IPS-15b (cell line): Measurements from ENCODE around the gene DCN.

Experiments used
- H3K27me3 ChIP-seq: one replicate; pipeline ENCODE4 v1.6.1; 2013; ENCODE audit warnings: low read length; ENCODE audit not compliant: control insufficient read depth, insufficient read depth
- H3K36me3 ChIP-seq: one replicate; pipeline ENCODE4 v1.6.1; 2013; ENCODE audit warnings: low read length; ENCODE audit not compliant: control insufficient read depth, insufficient read depth
- H3K4me1 ChIP-seq: one replicate; pipeline ENCODE4 v1.6.1; 2013; ENCODE audit warnings: mild to moderate bottlenecking, low read length; ENCODE audit not compliant: control insufficient read depth, insufficient read depth
- H3K4me3 ChIP-seq: one replicate; pipeline ENCODE4 v1.5.1; 2013; ENCODE audit warnings: low read depth, low read length
- H3K9ac ChIP-seq: one replicate; pipeline ENCODE4 v1.6.1; 2013; ENCODE audit warnings: low read depth, mild to moderate bottlenecking, low read length
- H3K9me3 ChIP-seq: one replicate; pipeline ENCODE4 v1.6.1; 2013; ENCODE audit warnings: mild to moderate bottlenecking, low read length; ENCODE audit not compliant: control insufficient read depth, insufficient read depth

DCN gene

GRCh38 chr12:91185421-91185820 is 2.8 kb upstream of the DCN start:
- H3K9me3 ChIP-seq = no peaks in the 10 kb centered on the region
- H3K4me1 ChIP-seq = peaks cover 5% of the 10 kb centered on the region
- no peak overlapping the region for H3K4me3 ChIP-seq
- H3K9ac ChIP-seq = no peak overlapping the region
- no peaks in the 10 kb centered on the region for H3K36me3 ChIP-seq
- no peaks in the 10 kb centered on the region for H3K27me3 ChIP-seq

- no peak overlapping the region for H3K4me3 ChIP-seq
- H3K9ac ChIP-seq = no peak overlapping the region
- no peaks in the 10 kb centered on the region for H3K36me3 ChIP-seq
Observed at GRCh38 chr12:91183551-91183950, 934 bp upstream of the DCN start.

GRCh38 chr12:91180582-91181395 is 1.8 kb downstream of the DCN start:
- Histone ChIP-seq H3K36me3 (no peaks in the 10 kb centered on the region), H3K27me3 (no peaks in the 10 kb centered on the region), H3K4me1 (peaks cover 5% of the 10 kb centered on the region), H3K9ac (no peak overlapping the region), H3K9me3 (no peaks in the 10 kb centered on the region), H3K4me3 (no peak overlapping the region)

More at GRCh38 chr12:91183551-91183950, 934 bp upstream of the DCN start:
- peaks cover 5% of the 10 kb centered on the region for H3K4me1 ChIP-seq
- no peaks in the 10 kb centered on the region for H3K9me3 ChIP-seq
- no peaks in the 10 kb centered on the region for H3K27me3 ChIP-seq

- H3K27me3 ChIP-seq = no peaks in the 10 kb centered on the region
- H3K4me1 ChIP-seq = peaks cover 5% of the 10 kb centered on the region
- no peak overlapping the region for H3K4me3 ChIP-seq
- H3K9ac ChIP-seq = no peak overlapping the region
- no peaks in the 10 kb centered on the region for H3K36me3 ChIP-seq
- H3K9me3 ChIP-seq = no peaks in the 10 kb centered on the region
Observed at GRCh38 chr12:91179966-91180561, 2.6 kb downstream of the DCN start.

GRCh38 chr12:91179315-91179714 is 3.3 kb downstream of the DCN start:
- Histone ChIP-seq H3K27me3 (no peaks in the 10 kb centered on the region), H3K4me1 (peaks cover 5% of the 10 kb centered on the region), H3K4me3 (no peak overlapping the region), H3K36me3 (no peaks in the 10 kb centered on the region), H3K9ac (no peak overlapping the region), H3K9me3 (no peaks in the 10 kb centered on the region)

GRCh38 chr12:91178781-91179180 is 3.8 kb downstream of the DCN start:
- Histone ChIP-seq H3K4me1 (peaks cover 5% of the 10 kb centered on the region), H3K9me3 (no peaks in the 10 kb centered on the region), H3K36me3 (no peaks in the 10 kb centered on the region), H3K27me3 (no peaks in the 10 kb centered on the region), H3K9ac (no peak overlapping the region), H3K4me3 (no peak overlapping the region)

- no peak overlapping the region for H3K4me3 ChIP-seq
- no peak overlapping the region for H3K9ac ChIP-seq
Observed at GRCh38 chr12:91178139-91178561, 4.5 kb downstream of the DCN start.

GRCh38 chr12:91177381-91177780 is 5.2 kb downstream of the DCN start:
- no peaks in the 10 kb centered on the region for H3K36me3 ChIP-seq
- H3K9me3 ChIP-seq = no peaks in the 10 kb centered on the region
- H3K4me1 ChIP-seq = no peaks in the 10 kb centered on the region
- no peak overlapping the region for H3K4me3 ChIP-seq
- no peaks in the 10 kb centered on the region for H3K27me3 ChIP-seq
- H3K9ac ChIP-seq = no peak overlapping the region

More at GRCh38 chr12:91178139-91178561, 4.5 kb downstream of the DCN start:
- no peaks in the 10 kb centered on the region for H3K27me3 ChIP-seq
- no peaks in the 10 kb centered on the region for H3K36me3 ChIP-seq
- peaks cover 5% of the 10 kb centered on the region for H3K4me1 ChIP-seq
- H3K9me3 ChIP-seq = no peaks in the 10 kb centered on the region

GRCh38 chr12:91176915-91177314 is 5.7 kb downstream of the DCN start:
- no peak overlapping the region for H3K4me3 ChIP-seq
- no peaks in the 10 kb centered on the region for H3K9me3 ChIP-seq
- no peaks in the 10 kb centered on the region for H3K27me3 ChIP-seq
- no peaks in the 10 kb centered on the region for H3K36me3 ChIP-seq
- H3K4me1 ChIP-seq = no peaks in the 10 kb centered on the region
- H3K9ac ChIP-seq = no peak overlapping the region

- H3K9ac ChIP-seq = no peak overlapping the region
- no peaks in the 10 kb centered on the region for H3K4me1 ChIP-seq
- no peaks in the 10 kb centered on the region for H3K27me3 ChIP-seq
- no peak overlapping the region for H3K4me3 ChIP-seq
- H3K36me3 ChIP-seq = no peaks in the 10 kb centered on the region
- no peaks in the 10 kb centered on the region for H3K9me3 ChIP-seq
Observed at GRCh38 chr12:91176358-91176757, 6.3 kb downstream of the DCN start.

- Histone ChIP-seq H3K9me3 (no peaks in the 10 kb centered on the region), H3K9ac (no peak overlapping the region), H3K4me3 (no peak overlapping the region), H3K4me1 (no peaks in the 10 kb centered on the region), H3K27me3 (no peaks in the 10 kb centered on the region), H3K36me3 (no peaks in the 10 kb centered on the region)
Observed at GRCh38 chr12:91173124-91173523, 9.5 kb downstream of the DCN start.

GRCh38 chr12:91172096-91172495 is 10.5 kb downstream of the DCN start:
- Histone ChIP-seq H3K9me3 (no peaks in the 10 kb centered on the region), H3K27me3 (no peaks in the 10 kb centered on the region), H3K4me1 (no peaks in the 10 kb centered on the region), H3K36me3 (no peaks in the 10 kb centered on the region), H3K4me3 (no peak overlapping the region), H3K9ac (no peak overlapping the region)
